K562 (cell line): ENCODE results near the gene PDE5A. TPM values are rescaled to one million over a fixed set of nuclear protein-coding genes. Genes with fewer than 3 reads are reported as not detected.

Experiments
- ATAC-seq: fragments of 200-7000 bp; cut with Tn5 transposase; 3 replicates; pipeline ENCODE4 v1.9.1; 2020; ENCODE audit warnings: moderate library complexity
- BruUV-seq: library from RNA; stranded (reverse); fragments of 400-500 nt; replicated peaks from 2 replicates; lab custom pipeline; 2021; lab: Mats Ljungman, UMichigan
- CTCF ChIA-PET: fragments of 300-600 bp; formaldehyde crosslinking; extraction: SDS; loops from one replicate; lab custom pipeline; 2021; ENCODE audit warnings: low intra/inter-chr PET ratio; lab: Yijun Ruan, JAX
- POLR2A ChIA-PET: fragments of 300-600, 350-650 bp; sonication (Branson Sonifier 250); formaldehyde crosslinking; extraction: SDS; loops from one replicate; lab custom pipeline; 2021; ENCODE audit warnings: antibody characterized with exemption, inconsistent platforms; lab: Yijun Ruan, JAX
- DNase-seq, 4 experiments: peaks; one replicate each; pipeline versions ENCODE4 v3.0.0 to v3.0.0-alpha.2; 2011 to 2018; ENCODE audit warnings: low spot score in 3 of 4, mixed read lengths in 3 of 4; ENCODE audit errors: extremely low read depth in 1 of 4
- FAIRE-seq: peaks from 2 replicates; lab custom pipeline; 2011; peaks lifted over from hg19 to GRCh38; lab: Jason Lieb, UNC
- H2AFZ ChIP-seq: 2 replicates; pipeline ENCODE4 v1.6.0; 2011; ENCODE audit warnings: low read depth, low read length, control low read depth, inconsistent platforms
- H3K27ac ChIP-seq: fragments of 200-600 bp; 3 replicates; pipeline ENCODE4 v1.8.0; 2011; ENCODE audit warnings: low read depth, mild to moderate bottlenecking, control low read depth, inconsistent platforms, low read length, moderate library complexity, mixed read lengths; ENCODE audit errors: extremely low read depth
- H3K27me3 ChIP-seq, 2 experiments: fragments of 300-600 bp in 1 of 2; 2 replicates in 1 of 2; 3 replicates in 1 of 2; pipeline versions ENCODE4 v1.6.0 to v1.8.0; 2011; ENCODE audit warnings: inconsistent platforms in 2 of 2, low read length in 2 of 2, mild to moderate bottlenecking in 1 of 2, mixed read lengths in 1 of 2, moderate library complexity in 1 of 2; ENCODE audit not compliant: control insufficient read depth in 2 of 2, insufficient read depth in 2 of 2
- H3K36me3 ChIP-seq: fragments of 300-600 bp; 3 replicates; pipeline ENCODE4 v1.8.0; 2011; ENCODE audit warnings: mild to moderate bottlenecking, low read length, inconsistent platforms; ENCODE audit not compliant: control insufficient read depth, insufficient read depth
- H3K4me1 ChIP-seq, 2 experiments: fragments of 200-600 bp in 1 of 2; replicated peaks in 1 of 2; 2 replicates in 1 of 2; 3 replicates in 1 of 2; pipeline versions ENCODE4 v1.5.1 to v1.8.0; 2011; ENCODE audit warnings: inconsistent platforms in 2 of 2, low read length in 2 of 2, mild to moderate bottlenecking in 1 of 2, mixed read lengths in 1 of 2, moderate library complexity in 1 of 2; ENCODE audit not compliant: control insufficient read depth in 2 of 2, insufficient read depth in 2 of 2
- H3K4me2 ChIP-seq: 2 replicates; pipeline ENCODE4 v1.6.1; 2011; ENCODE audit warnings: low read length, control low read depth, inconsistent platforms, mixed read lengths; ENCODE audit not compliant: insufficient read depth
- H3K4me3 ChIP-seq: fragments of 200-600 bp; sonication (generic), shearing (Covaris generic); 2 replicates; pipeline ENCODE4 v1.5.1; 2016; ENCODE audit warnings: control low read depth, inconsistent platforms
- H3K79me2 ChIP-seq: fragments of 200-600 bp; 3 replicates; pipeline ENCODE4 v1.8.0; 2011; ENCODE audit warnings: low read length, inconsistent platforms; ENCODE audit not compliant: control insufficient read depth, insufficient read depth
- H3K9ac ChIP-seq, 2 experiments: 2 replicates each; pipeline versions ENCODE4 v1.6.0 to v1.6.1; 2011; ENCODE audit warnings: low read depth in 2 of 2, low read length in 2 of 2, control low read depth in 1 of 2, inconsistent platforms in 1 of 2, mild to moderate bottlenecking in 1 of 2, mixed read lengths in 1 of 2; ENCODE audit not compliant: insufficient read depth in 1 of 2
- H3K9me1 ChIP-seq: one replicate; pipeline ENCODE4 v1.6.0; 2011; ENCODE audit warnings: inconsistent platforms, mild to moderate bottlenecking, low read length, moderate library complexity; ENCODE audit not compliant: control insufficient read depth, insufficient read depth
- H3K9me3 ChIP-seq: replicated peaks from 2 replicates; pipeline ENCODE4 v1.5.1; 2011; ENCODE audit warnings: low read depth, low read length, inconsistent platforms; ENCODE audit not compliant: control insufficient read depth, insufficient read depth
- H4K20me1 ChIP-seq: replicated peaks from 2 replicates; pipeline ENCODE4 v1.6.1; 2011; ENCODE audit warnings: low read length, inconsistent platforms, mixed read lengths; ENCODE audit not compliant: control insufficient read depth, insufficient read depth
- CHAMP1 ChIP-seq: fragments of 450-650 bp; IDR thresholded peaks from 2 replicates; pipeline ENCODE4 v1.6.1; 2016; ENCODE audit warnings: mild to moderate bottlenecking
- KDM1A ChIP-seq, 2 experiments: fragments of 450-650 bp; IDR thresholded peaks; 2 replicates each; pipeline ENCODE4 v1.6.1; 2016; ENCODE audit warnings: mild to moderate bottlenecking in 2 of 2
- SMARCC2 ChIP-seq: fragments of 450-650 bp; IDR thresholded peaks from 2 replicates; pipeline ENCODE4 v1.6.1; 2017; ENCODE audit warnings: antibody characterized with exemption, moderate library complexity, mild to moderate bottlenecking, low read depth
- THAP12 ChIP-seq: fragments of 250-450 bp; sonication (Bioruptor Pico); IDR thresholded peaks from 2 replicates; pipeline ENCODE4 v1.9.0; 2021; ENCODE audit warnings: mild to moderate bottlenecking, inconsistent platforms
- TRIM24 ChIP-seq, 2 experiments: fragments of 450-650 bp; IDR thresholded peaks; 2 replicates each; pipeline ENCODE4 v1.6.1; 2016
- ZNF133 ChIP-seq: fragments of 250-450 bp; sonication (Bioruptor Pico); IDR thresholded peaks from 2 replicates; pipeline ENCODE4 v1.4.0; 2020; ENCODE audit warnings: mild to moderate bottlenecking
- in situ Hi-C: fragments of 300-500 bp; cut with MboI; formaldehyde crosslinking; loops from 4 replicates; pipeline ENCODE4 v1.15.0; 2018; ENCODE audit warnings: inconsistent platforms, mixed read lengths
- intact Hi-C: fragments of 100-400 bp; cut with micrococcal nuclease; formaldehyde crosslinking; loops from 2 replicates; pipeline ENCODE4 v1.14.2; 2022
- polyA plus RNA-seq, 8 experiments: library from polyadenylated mRNA; depleted of rRNA in 4 of 8; stranded (reverse) in 5 of 8; unstranded in 3 of 8; fragments of >200 nt; fragmentation: Nextera tagmentation in 2 of 8; fragmentation: Illumina TruSeq in 1 of 8; extraction: Ambion mirVana in 2 of 8; extraction: Trizol in 1 of 8; gene quantifications; 2 replicates each; pipeline versions ENCODE4 v1.2.1 to v1.2.3, GENCODE V29; 2011 to 2014; ENCODE audit warnings: inconsistent platforms in 1 of 8, missing spikeins in 1 of 8
- total RNA-seq, 7 experiments: library from RNA; depleted of rRNA in 6 of 7; stranded (reverse); fragments of >200 nt in 6 of 7; fragmentation: Illumina TruSeq in 2 of 7; extraction: Trizol in 2 of 7; gene quantifications; 2 replicates each; pipeline versions ENCODE4 v1.2.1 to v1.2.3, GENCODE V29; 2011 to 2021; ENCODE audit warnings: low replicate concordance in 1 of 7
- TF ChIP-seq, protein P1 (sequence below): fragments of 450-650 bp; formaldehyde crosslinking; IDR thresholded peaks from 2 replicates; pipeline ENCODE4 v1.4.0; 2020; ENCODE audit warnings: mild to moderate bottlenecking, moderate library complexity

The PDE5A gene
- total and polyA plus RNA-seq, 9 of the 15 experiments (the other 6 are each of a cell fraction or from before 2014, with no cell fraction given) = 0.07 to 1.9 (median 0.29) TPM

DNA sequence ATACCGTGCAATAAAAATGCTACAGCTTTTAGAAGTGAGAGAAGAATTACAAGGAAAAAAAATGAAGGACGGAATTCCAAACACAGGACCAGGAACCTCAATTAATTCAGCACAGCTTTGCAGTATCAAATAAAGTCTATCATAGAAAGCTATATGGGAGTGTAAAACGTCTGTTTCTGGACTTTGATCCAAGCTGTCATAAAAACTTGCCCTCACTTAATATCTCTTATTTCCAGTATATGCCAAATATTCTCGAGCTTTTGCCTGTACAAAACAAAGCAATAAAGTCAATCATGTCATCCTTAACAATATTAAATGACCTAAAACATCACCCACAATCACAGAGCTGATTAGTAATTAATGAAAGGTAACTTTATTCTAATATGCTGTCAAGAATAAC is 4.2 kb downstream of the PDE5A start (continued):
- no peak for TF ChIP-seq TRIM24 (IDR thresholded peaks at IDR 0.05)
- TF ChIP-seq, protein P1, sequence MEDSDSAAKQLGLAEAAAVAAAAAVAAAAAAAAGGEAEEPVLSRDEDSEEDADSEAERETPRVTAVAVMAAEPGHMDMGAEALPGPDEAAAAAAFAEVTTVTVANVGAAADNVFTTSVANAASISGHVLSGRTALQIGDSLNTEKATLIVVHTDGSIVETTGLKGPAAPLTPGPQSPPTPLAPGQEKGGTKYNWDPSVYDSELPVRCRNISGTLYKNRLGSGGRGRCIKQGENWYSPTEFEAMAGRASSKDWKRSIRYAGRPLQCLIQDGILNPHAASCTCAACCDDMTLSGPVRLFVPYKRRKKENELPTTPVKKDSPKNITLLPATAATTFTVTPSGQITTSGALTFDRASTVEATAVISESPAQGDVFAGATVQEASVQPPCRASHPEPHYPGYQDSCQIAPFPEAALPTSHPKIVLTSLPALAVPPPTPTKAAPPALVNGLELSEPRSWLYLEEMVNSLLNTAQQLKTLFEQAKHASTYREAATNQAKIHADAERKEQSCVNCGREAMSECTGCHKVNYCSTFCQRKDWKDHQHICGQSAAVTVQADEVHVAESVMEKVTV (CRISPR knock-in tag) = no peak

GRCh38 chr4:119623025-119623424 is 5.6 kb downstream of the PDE5A start:
- CTCF ChIA-PET = no interaction called here
- POLR2A ChIA-PET = no interaction called here
- no peak for TF ChIP-seq SMARCC2
- no peak for TF ChIP-seq KDM1A (IDR thresholded peaks at IDR 0.05)
- no peak for TF ChIP-seq CHAMP1
- no peak for TF ChIP-seq THAP12 (CRISPR knock-in tag)
- TF ChIP-seq ZNF133 (CRISPR knock-in tag) = no peak
- intact Hi-C loops = no loop called here
- DNase-seq (no peak), FAIRE-seq (no peak), ATAC-seq (no peak)
- no TSS peak for BruUV-seq
- H3K36me3 ChIP-seq = no peaks in the 10 kb centered on the region
- H3K27ac ChIP-seq = no peak overlapping the region
- in situ Hi-C loops = loop anchor here (10.0 kb wide), 1 partner anchor 432 kb away; no protein-coding TSS in a partner anchor
- peaks cover 4 to 9% of the 10 kb centered on the region in 2 experiments; a peak in 3 of 5 replicates for H3K27me3 ChIP-seq
- no peak overlapping the region for H2AFZ ChIP-seq
- no peak overlapping the region for H3K4me2 ChIP-seq
- peaks cover 0 to 12% of the 10 kb centered on the region in 2 experiments; a peak in 3 of 5 replicates for H3K4me1 ChIP-seq
- no peak overlapping the region for H3K4me3 ChIP-seq
- no peaks in the 10 kb centered on the region for H3K9me1 ChIP-seq
- H3K9ac ChIP-seq = no peak overlapping the region
- H3K79me2 ChIP-seq = no peaks in the 10 kb centered on the region
- no peaks in the 10 kb centered on the region for H4K20me1 ChIP-seq
- H3K9me3 ChIP-seq = no peaks in the 10 kb centered on the region
